Vagina (tissue), 2 donors: ENCODE measurements around the gene CISH. TPM values are rescaled to one million over a fixed set of nuclear protein-coding genes. Genes with fewer than 3 reads are reported as not detected.

Experiments
- DNase-seq, 2 donors: peaks; one replicate each; pipeline ENCODE4 v3.0.0-alpha.2; 2017; ENCODE audit errors: extremely low spot score in 2 of 2
- H3K27ac ChIP-seq: fragments of 200-600 bp; sonication (generic); one replicate; pipeline ENCODE4 v1.5.1; 2019
- H3K27me3 ChIP-seq: fragments of 200-600 bp; sonication (generic); one replicate; pipeline ENCODE4 v1.5.1; 2019
- H3K36me3 ChIP-seq, 2 donors: fragments of 200-600 bp; sonication (generic); one replicate each; pipeline ENCODE4 v1.5.1; 2017 to 2019
- H3K4me1 ChIP-seq: fragments of 200-600 bp; sonication (generic); one replicate; pipeline ENCODE4 v1.5.1; 2019
- H3K4me3 ChIP-seq, 2 donors: fragments of 200-600 bp; sonication (generic); 1 replicate in 1 of 2; 2 replicates in 1 of 2; pipeline ENCODE4 v1.5.1; 2016 to 2019
- H3K9me3 ChIP-seq: fragments of 200-600 bp; sonication (generic); one replicate; pipeline ENCODE4 v1.5.1; 2019
- POLR2A ChIP-seq, 2 donors: fragments of 450-650 bp; IDR thresholded peaks; one replicate each; pipeline ENCODE4 v1.6.1; 2017; ENCODE audit warnings: antibody characterized with exemption in 2 of 2, mild to moderate bottlenecking in 2 of 2, moderate library complexity in 2 of 2
- POLR2AphosphoS5 ChIP-seq, 2 donors: sonication (generic); formaldehyde crosslinking; IDR thresholded peaks; one replicate each; pipeline ENCODE4 v1.9.0; 2017; ENCODE audit warnings: antibody characterized with exemption in 2 of 2, mild to moderate bottlenecking in 2 of 2, low read depth in 1 of 2; ENCODE audit not compliant: insufficient read depth in 1 of 2
- intact Hi-C: fragments of 100-400 bp; cut with DNase I; formaldehyde crosslinking; loops from one replicate; pipeline ENCODE4 v1.15.1; 2023
- total RNA-seq: library from RNA; depleted of rRNA; stranded (reverse); fragments of >200 nt; gene quantifications from one replicate; pipeline ENCODE4 v1.2.3, GENCODE V29; 2016
- TF ChIP-seq, protein P1 (sequence below), 3 experiments: fragments of 450-650 bp in 2 of 3; fragments of 200-600 bp in 1 of 3; sonication (generic) in 1 of 3; IDR thresholded peaks; one replicate each; pipeline ENCODE4 v1.5.1; 2017 to 2019; ENCODE audit warnings: antibody characterized with exemption in 3 of 3, mild to moderate bottlenecking in 2 of 3, moderate library complexity in 2 of 3

Gene CISH
- total RNA-seq, 1 donor from 2014 or later = 21.9 TPM

DNA sequence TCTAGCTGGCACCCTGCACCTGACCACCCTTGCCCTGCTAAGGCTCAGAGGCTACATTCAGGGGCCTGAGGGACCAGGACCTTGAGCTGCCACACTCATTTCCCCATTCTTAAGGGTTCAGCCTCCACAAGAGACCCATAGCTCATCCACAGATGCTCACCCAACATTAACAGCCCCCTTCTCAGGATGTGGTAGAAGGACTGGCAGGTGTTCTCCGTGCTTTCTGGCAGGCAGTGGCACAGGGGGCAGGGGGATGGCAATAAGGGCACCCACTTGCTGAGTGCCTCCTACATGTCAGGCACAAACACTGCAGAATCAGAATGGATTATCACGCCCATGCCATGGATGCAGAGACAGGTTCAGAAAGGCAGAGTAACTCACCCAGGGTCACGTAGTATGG lies 14.8 kb upstream of the CISH start:
- no peak for DNase-seq
- no peak overlapping the region for H3K27ac ChIP-seq
- intact Hi-C loops = no loop called here
- H3K9me3 ChIP-seq = no peaks in the 10 kb centered on the region
- peaks cover 76% of the 10 kb centered on the region for H3K4me1 ChIP-seq
- TF ChIP-seq, protein P1, sequence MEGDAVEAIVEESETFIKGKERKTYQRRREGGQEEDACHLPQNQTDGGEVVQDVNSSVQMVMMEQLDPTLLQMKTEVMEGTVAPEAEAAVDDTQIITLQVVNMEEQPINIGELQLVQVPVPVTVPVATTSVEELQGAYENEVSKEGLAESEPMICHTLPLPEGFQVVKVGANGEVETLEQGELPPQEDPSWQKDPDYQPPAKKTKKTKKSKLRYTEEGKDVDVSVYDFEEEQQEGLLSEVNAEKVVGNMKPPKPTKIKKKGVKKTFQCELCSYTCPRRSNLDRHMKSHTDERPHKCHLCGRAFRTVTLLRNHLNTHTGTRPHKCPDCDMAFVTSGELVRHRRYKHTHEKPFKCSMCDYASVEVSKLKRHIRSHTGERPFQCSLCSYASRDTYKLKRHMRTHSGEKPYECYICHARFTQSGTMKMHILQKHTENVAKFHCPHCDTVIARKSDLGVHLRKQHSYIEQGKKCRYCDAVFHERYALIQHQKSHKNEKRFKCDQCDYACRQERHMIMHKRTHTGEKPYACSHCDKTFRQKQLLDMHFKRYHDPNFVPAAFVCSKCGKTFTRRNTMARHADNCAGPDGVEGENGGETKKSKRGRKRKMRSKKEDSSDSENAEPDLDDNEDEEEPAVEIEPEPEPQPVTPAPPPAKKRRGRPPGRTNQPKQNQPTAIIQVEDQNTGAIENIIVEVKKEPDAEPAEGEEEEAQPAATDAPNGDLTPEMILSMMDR (IDR thresholded peaks at IDR 0.05) = no peak
- no peak for TF ChIP-seq POLR2AphosphoS5 (IDR thresholded peaks at IDR 0.05; ENCODE audit: insufficient read depth in 1 of 2, low read depth in 1 of 2)
- no peak for TF ChIP-seq POLR2A (IDR thresholded peaks at IDR 0.05)
- H3K36me3 ChIP-seq = no peaks in the 10 kb centered on the region
- H3K4me3 ChIP-seq = no peak overlapping the region
- no peaks in the 10 kb centered on the region for H3K27me3 ChIP-seq

DNA sequence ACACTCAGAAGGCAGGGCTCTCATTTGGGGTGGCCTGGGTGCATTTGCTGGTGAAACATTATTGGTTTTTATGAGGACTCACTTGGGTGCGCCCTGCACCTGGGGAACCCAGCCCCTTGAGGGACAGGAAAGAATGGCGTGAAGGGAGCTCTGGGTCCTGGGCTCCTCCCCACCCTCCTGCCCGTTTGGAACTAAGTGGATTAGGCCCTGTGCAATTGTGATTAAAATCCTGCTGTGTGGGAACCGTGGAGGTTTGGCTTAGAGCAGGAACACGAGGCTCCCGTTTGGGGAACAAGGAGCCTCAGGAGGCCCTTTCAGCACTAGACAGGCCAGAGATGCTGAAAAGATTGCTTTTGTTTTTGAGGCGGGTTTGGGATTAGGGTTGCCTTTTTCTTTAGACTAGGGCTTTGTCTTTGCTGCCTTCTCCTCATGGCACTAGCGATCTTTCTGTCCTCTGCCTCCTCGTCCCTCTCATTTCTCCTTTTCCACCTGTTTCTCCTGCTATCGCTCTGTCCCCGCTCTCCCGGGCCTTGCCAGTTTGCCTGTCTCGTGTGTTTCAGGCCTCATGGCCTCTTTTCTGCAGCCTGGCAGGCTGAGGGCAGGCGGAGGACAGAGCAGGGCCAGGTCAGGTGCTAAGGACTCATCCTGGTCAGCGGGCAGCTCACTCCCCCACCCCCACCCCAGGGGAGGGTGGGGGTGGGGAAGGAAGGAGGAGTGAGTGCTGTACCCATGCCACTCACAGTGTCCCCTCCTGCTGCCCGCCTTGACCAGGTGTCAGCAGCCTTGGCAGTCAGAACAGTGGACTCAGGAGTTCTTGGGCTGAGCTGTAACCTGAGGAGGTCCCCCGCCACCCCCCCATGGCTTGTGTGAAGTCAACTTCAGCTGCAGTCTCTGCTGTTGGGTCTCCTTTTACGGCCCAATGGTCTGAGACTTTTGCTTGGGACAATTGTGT lies 13.9 kb upstream of the CISH start:
- intact Hi-C loops = no loop called here
- H3K27ac ChIP-seq = no peak overlapping the region
- peaks cover 75% of the 10 kb centered on the region for H3K4me1 ChIP-seq
- H3K27me3 ChIP-seq = no peaks in the 10 kb centered on the region
- no peak overlapping the region for H3K4me3 ChIP-seq
- DNase-seq = no peak
- no peaks in the 10 kb centered on the region for H3K9me3 ChIP-seq
- no peak for TF ChIP-seq POLR2AphosphoS5 (IDR thresholded peaks at IDR 0.05; ENCODE audit: insufficient read depth in 1 of 2, low read depth in 1 of 2)
- no peak for TF ChIP-seq POLR2A (IDR thresholded peaks at IDR 0.05)
- TF ChIP-seq, protein P1 (IDR thresholded peaks at IDR 0.05) = no peak
- H3K36me3 ChIP-seq = no peaks in the 10 kb centered on the region

DNA sequence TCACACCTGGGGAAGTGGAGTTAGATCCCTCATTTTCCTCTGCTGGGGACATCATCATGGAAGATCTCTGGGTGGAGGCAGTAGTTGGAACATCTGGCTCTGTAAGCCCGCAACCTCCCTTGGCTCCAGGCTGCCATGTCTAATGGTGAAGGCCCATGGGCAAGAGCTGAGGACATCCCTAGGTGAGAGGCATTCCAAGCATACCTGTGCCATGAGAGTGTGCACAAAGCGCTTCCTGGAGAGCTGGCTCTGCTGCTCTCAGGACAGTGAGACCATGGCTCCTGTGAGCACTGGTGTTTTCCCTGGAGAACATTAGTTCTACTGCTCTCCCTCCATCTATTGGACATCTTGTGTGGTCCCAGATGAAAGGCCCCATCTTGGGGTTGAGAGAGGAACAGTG lies 13.1 kb upstream of the CISH start:
- Histone ChIP-seq H3K9me3 (no peaks in the 10 kb centered on the region), H3K36me3 (no peaks in the 10 kb centered on the region), H3K4me3 (no peak overlapping the region), H3K27ac (no peak overlapping the region), H3K27me3 (no peaks in the 10 kb centered on the region), H3K4me1 (peaks cover 72% of the 10 kb centered on the region)
- TF ChIP-seq, protein P1 (IDR thresholded peaks at IDR 0.05) = no peak
- no peak for TF ChIP-seq POLR2AphosphoS5 (IDR thresholded peaks at IDR 0.05; ENCODE audit: insufficient read depth in 1 of 2, low read depth in 1 of 2)
- no peak for TF ChIP-seq POLR2A (IDR thresholded peaks at IDR 0.05)
- intact Hi-C loops = no loop called here
- no peak for DNase-seq

DNA sequence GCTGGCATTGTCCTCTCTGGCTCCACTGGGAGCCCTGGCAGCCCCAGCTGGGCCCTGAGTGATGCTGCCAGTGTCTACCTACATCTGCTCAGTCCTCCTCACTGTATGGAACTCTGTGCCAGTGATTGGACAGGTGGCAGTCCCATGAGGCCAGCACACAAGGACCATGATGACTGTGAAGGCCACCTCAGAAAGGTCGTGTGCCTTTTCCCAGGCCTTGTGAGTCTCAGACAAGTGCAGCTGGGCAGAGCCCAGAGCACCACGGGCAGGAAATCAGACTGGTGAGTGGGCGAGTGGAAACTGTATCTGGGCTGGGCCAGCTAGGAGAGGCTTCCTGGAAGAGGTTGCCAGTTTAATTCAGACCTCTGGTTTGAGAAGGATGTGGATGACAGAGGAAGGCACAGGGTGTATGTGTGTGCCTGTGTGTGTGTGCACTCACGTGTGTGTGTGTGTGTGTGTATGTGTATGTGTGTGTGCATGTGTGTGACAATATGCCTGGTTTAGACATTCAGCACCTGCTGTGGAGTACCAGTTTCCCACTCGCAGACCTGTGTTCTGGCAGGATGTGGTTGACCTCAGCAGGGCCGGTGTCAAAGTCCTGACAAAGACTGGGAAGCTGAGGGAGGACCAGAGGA lies 12.4 kb upstream of the CISH start:
- Histone ChIP-seq H3K27ac (peak overlapping the region; percentile 7), H3K27me3 (no peaks in the 10 kb centered on the region), H3K4me3 (no peak overlapping the region), H3K9me3 (no peaks in the 10 kb centered on the region), H3K36me3 (no peaks in the 10 kb centered on the region), H3K4me1 (peaks cover 78% of the 10 kb centered on the region)
- DNase-seq = no peak
- no peak for TF ChIP-seq POLR2A (IDR thresholded peaks at IDR 0.05)
- TF ChIP-seq, protein P1 (IDR thresholded peaks at IDR 0.05) = no peak
- intact Hi-C loops = no loop called here

DNA sequence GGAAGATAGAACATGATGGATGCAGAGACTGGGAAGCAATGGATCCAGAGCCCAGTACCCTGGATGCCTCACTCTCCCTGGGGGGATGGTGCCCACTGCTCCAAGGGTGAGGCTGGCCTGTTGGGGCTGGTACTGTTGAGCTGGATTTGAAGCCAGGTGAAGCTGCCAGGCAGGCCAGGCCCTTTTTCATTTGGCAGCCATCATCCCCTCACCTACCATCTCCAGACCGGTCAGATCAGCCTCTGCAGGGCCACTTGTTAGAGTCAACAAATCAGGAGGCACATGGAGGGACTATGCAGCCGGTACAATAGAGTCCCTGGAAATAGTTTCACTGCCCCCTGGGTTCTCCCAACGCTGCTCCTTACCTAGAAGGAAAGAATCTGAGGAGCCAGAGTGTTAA lies 11.3 kb upstream of the CISH start:
- intact Hi-C loops = no loop called here
- DNase-seq = no peak
- no peak overlapping the region for H3K27ac ChIP-seq
- TF ChIP-seq POLR2A (IDR thresholded peaks at IDR 0.05) (no peak), POLR2AphosphoS5 (IDR thresholded peaks at IDR 0.05; ENCODE audit: insufficient read depth in 1 of 2, low read depth in 1 of 2) (no peak)
- TF ChIP-seq, protein P1 (IDR thresholded peaks at IDR 0.05) = no peak
- H3K36me3 ChIP-seq = no peaks in the 10 kb centered on the region
- no peaks in the 10 kb centered on the region for H3K9me3 ChIP-seq
- no peaks in the 10 kb centered on the region for H3K27me3 ChIP-seq
- H3K4me1 ChIP-seq = peaks cover 86% of the 10 kb centered on the region
- no peak overlapping the region for H3K4me3 ChIP-seq
